HG03108 (cell line): ENCODE data around the gene DACT3.

Experiments used
- ATAC-seq: cut with Tn5 transposase; IDR thresholded peaks from one replicate; pipeline ENCODE4 v1.9.1; 2021; ENCODE audit warnings: moderate library complexity; ENCODE audit not compliant: unreplicated experiment

The DACT3 gene

DNA sequence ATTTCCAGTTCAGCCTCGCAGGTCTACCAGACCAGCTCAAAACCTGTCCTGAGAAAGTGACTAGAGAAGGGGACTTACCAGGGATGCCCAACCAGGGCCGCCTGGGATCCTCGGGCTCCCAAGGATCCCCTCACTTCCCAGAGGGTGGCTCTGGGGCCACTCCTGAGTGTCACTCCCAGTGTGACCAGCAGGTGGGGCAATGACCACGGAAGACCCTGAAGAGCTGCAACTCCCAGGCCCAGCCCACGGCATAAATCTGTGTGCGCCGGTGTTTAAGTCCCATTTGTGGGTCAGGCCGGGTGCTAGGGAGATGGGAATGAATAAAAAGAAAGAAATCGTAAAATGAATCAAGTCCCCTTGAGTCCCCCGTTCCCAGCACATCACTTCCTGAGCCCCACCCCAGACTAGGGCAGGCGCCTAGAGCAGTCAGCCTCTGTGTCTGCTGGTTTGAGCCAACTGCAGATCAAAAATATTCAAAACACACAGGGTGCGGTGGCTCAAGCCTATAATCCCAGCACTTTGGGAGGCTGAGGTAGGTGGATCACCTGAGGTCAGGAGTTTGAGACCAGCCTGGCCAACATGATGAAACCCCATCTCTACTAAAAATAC is 46.8 kb downstream of the DACT3 start:
- ATAC-seq = no peak

DNA sequence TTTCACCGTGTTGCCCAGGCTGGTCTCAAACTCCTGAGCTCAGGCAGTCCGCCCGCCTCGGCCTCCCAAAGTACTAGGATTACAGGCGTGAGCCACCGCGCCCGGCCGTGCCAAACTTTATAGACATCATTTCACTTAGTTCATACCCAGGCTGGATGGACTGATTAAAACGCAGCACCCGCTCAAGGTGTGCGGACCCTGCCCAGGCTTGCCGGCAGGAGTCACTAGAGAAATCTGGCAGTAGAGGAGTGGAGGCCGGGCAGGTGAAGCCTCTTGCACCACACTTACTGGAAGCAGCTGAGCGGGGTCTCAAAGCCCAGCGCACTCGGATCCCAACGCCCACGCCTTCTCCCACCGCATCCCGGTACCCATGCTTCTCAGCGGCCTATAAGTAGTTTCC is 47.5 kb downstream of the DACT3 start:
- ATAC-seq = no peak

DNA sequence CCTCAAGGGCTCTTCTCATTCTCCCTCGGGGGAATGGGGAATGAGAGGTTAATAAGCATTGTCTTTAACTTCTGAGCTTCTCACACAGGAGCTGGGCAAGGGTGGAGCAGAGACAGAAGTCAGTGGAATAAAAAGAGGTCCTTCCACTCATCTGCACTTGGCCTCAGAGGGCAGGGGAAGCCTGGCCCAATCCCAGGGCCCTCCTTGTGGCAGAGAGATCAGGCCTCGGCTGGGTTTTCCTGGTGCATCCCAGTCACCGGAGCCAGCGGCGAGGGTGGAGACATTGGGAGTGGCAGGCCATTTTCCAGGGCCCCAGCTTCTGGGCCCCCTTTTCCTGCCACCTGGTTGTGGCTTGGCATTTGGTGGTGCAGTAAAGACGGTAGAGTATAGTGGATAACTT is 49.2 kb downstream of the DACT3 start:
- ATAC-seq = no peak

DNA sequence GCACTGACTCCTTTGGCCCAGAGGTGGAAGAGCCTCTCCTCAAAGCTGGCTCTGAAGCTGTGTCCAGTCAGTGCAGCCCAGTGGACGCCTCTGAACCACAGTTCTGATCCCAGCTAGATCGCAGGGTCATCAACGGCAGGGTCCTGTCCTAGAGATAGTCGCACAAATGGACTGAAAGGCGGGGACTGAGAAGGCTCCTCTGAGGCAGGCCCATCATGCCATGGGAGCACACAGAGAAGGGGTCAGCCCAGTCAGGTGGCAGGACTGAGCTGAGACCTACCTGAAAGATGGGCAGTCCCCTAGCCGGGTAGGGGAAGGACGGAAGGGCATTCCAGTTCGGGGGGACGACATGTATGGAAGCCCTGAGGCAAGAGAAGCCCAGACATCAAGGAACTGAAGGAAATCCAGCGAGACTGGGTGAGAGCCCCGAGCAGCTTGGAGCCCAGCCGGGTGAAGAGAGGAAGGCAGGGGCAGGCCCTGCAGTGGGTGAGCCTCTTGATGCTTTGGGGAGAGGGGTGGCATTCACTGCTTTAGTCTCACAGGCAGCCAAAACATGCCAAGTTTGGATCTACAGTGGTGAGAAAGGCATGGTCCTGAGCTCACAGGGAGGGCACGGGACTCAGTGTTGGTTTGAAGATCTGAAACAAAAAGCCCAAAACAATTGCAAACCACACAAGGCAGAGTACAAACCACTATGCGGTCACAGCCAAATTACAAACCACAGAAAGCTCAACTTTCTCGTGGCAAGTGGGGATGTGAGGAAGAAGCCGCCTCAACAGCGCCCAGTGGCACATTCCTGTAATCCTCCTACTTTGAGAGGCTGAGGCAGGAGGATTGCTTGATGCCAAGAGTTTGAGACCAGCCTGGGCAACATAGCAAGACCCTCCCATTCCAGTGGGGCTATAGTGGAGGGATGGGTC is 49.9 kb downstream of the DACT3 start:
- ATAC-seq = no peak

DNA sequence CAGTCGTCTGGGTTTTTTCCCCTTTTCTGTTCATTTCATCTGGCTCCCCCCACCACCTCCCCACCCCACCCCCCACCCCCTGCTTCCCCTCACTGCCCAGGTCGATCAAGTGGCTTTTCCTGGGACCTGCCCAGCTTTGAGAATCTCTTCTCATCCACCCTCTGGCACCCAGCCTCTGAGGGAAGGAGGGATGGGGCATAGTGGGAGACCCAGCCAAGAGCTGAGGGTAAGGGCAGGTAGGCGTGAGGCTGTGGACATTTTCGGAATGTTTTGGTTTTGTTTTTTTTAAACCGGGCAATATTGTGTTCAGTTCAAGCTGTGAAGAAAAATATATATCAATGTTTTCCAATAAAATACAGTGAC is 50.6 kb downstream of the DACT3 start:
- ATAC-seq = no peak

DNA sequence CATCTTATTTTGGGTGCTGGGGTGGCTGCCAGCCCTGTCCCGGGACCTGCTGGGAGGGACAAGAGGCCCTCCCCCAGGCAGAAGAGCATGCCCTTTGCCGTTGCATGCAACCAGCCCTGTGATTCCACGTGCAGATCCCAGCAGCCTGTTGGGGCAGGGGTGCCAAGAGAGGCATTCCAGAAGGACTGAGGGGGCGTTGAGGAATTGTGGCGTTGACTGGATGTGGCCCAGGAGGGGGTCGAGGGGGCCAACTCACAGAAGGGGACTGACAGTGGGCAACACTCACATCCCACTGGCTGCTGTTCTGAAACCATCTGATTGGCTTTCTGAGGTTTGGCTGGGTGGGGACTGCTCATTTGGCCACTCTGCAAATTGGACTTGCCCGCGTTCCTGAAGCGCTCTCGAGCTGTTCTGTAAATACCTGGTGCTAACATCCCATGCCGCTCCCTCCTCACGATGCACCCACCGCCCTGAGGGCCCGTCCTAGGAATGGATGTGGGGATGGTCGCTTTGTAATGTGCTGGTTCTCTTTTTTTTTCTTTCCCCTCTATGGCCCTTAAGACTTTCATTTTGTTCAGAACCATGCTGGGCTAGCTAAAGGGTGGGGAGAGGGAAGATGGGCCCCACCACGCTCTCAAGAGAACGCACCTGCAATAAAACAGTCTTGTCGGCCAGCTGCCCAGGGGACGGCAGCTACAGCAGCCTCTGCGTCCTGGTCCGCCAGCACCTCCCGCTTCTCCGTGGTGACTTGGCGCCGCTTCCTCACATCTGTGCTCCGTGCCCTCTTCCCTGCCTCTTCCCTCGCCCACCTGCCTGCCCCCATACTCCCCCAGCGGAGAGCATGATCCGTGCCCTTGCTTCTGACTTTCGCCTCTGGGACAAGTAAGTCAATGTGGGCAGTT is 51.2 kb downstream of the DACT3 start:
- ATAC-seq = no peak

DNA sequence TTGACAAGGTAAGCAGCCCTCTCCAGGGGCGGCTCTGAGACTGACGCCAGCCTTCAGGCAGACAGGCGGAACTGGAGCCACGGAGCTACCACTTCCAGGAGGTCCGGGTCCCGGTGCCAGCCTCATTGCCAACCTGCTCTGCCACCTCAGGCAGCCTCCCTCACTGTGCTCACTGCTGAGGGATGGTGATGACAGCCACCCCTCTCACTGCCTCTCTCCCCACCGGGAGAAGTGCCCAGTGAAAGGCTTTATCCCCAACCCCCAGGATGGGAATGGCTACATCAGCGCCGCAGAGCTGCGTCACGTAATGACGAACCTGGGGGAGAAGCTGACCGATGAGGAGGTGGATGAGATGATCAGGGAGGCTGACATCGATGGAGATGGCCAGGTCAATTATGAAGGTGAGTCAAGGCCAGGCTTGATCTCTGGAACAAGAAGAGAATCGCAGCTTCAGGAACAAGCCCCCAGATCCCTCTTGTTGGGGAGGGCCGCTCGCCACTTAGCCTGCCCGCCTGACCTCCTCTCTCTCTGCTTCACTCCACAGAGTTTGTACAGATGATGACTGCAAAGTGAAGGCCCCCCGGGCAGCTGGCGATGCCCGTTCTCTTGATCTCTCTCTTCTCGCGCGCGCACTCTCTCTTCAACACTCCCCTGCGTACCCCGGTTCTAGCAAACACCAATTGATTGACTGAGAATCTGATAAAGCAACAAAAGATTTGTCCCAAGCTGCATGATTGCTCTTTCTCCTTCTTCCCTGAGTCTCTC is 52.2 kb downstream of the DACT3 start:
- no peak for ATAC-seq

DNA sequence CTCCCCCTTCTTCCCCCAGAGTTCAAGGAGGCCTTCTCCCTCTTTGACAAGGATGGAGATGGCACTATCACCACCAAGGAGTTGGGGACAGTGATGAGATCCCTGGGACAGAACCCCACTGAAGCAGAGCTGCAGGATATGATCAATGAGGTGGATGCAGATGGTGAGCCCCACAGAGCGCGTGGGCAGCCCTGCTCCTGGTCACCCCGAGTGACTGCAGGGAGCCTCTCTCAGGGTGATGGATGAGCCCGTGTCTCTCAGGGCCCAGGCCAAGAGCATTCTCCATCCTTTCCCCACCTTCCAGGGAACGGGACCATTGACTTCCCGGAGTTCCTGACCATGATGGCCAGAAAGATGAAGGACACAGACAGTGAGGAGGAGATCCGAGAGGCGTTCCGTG is 52.8 kb downstream of the DACT3 start:
- no peak for ATAC-seq

DNA sequence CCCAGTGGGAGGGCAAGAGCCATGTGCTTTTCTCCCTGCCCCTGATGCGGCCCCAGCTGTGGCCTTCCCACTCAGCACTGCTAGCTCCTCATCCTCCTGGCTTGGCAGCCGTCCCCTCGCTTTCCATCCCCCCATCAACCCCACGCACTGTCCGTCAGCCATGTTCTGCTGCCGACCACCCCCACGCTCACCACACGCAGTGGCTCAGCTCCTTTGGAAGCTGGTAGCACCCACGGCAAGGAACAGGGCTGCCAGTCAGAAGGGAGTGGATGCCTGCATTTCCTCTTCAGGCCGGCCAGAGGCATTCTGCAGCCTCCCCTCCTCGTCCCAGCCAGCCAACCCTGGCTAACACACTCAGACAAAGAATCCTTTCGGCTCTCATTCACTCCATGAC is 53.5 kb downstream of the DACT3 start:
- ATAC-seq = no peak

DNA sequence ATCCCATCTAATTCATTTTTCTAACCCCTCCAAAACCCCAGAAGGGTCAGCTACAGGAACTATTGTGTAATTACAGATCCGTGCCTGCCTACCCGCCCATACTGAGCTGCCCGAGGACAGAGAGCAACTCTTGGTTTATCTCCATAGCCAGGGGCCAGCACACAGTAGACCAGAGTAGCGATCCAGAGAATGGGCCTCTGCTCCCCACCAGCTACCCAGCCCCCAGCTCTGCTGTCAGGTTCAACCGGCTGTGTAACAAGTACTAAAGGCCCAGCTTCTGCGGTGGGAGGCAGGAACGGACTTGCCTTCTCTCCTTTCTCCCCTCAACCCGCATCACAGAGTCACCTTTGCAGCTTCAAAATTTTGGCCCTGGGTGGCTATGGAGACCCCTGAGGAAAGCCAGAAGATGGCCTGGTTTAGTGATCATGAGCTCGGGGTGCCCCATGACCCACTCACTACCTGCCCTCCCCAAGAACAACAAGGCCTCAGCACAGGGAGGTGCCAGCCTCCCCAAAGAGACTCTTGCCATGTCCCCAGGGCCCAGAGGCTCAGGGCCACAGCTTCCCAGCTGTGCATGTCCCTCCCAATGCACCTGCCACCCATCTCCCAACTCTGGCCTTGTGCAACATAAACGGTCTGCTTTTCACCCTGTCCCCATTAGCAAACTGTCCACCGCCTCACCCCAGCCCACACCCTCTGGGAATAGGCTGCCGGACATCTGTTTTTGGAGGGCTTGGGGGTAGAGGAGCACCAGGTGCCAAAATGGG is 54.1 kb downstream of the DACT3 start:
- ATAC-seq = no peak

DNA sequence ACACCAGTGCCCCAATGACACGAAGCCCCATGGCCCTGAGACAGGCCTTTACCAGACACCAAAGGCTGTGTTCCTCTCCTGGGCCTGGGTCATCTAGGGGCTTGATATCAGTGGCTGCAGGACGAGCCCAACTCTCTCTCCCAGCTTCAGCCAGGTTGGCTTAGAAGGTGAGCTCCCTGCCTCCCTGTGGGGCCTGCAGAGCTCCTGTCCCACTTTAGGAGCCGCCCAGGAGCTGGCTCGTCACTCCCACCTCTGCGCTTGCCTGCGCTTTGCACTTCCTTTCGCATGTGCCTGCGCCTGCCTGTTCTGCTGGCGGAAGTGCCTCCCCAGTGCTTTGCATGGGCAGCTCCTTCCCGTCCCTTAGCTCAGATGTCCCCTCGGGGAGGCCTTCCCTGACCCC is 55.0 kb downstream of the DACT3 start:
- ATAC-seq = no peak

DNA sequence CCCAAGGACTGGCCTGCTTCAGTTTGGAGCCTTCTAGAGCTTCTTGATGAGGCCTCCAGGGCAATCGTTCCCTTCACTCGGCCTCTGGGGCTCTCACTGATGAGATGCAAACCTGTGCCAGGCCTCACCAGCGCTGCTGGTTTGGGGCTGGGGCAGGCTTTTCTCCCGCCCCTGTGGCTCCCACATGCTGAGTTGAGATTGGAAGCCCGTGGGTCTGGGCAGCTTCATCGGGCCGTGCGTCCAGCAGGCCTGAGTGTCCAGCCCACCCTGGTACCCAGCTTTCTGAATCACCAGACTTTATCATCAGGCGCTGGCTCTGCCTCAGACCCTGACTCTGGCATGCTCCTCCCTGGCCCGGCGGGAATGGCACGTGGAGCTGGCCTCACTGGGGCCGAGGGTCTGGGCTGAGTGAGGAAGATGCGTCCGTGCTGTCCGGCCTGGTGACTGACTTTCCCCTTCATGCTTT is 55.6 kb downstream of the DACT3 start:
- ATAC-seq = no peak

DNA sequence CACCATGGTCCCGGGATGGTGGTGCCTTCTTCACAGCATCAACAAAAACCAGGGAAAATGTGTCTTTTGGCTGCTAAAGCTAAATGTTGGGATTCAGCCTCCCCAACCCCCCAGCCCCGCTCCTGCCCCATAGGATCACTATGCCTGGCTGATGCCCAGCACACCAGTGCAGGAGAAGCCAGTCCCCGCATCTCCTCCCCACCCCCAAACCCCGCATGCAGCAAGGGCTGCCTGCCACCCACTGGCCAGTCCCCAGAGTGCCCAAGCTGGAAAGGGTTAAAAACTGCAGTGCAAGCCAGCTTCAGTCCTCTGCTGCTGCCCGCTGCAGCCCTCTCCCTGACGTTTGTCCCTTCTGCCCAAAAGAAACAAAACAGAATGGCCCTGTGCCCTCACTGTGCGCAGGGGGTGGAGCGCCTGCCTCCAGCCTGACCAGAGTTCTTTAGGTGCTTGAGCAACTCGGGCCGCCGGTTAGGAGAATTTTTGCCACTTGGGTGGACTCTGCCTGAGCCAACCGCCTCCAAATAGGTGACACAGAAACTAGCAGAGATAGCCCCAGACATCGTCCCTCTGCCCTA is 56.1 kb downstream of the DACT3 start:
- no peak for ATAC-seq

DNA sequence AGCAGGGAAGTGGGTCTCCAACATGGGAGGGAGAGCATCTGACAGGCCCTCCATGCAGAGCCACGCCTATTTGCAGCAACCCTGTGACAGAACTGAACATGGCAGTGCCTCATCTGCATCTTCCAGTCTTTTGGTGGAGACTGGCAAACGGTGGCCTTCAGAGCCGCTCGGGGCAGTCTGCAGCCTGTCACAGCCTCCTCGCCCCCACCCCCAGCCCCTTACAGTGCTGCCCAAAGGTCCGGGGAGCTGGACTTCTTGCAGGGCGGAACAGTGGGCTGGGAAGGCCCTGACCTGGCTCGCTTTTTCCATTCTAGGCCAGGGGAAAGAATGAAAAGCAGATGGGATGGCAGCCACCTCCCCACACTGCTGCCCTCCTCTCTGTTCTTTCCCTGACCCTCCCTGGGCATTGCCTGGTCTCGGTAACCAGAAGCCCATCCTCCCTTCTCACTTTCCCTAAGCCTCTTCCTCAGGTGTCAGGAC is 57.2 kb downstream of the DACT3 start:
- no peak for ATAC-seq

DNA sequence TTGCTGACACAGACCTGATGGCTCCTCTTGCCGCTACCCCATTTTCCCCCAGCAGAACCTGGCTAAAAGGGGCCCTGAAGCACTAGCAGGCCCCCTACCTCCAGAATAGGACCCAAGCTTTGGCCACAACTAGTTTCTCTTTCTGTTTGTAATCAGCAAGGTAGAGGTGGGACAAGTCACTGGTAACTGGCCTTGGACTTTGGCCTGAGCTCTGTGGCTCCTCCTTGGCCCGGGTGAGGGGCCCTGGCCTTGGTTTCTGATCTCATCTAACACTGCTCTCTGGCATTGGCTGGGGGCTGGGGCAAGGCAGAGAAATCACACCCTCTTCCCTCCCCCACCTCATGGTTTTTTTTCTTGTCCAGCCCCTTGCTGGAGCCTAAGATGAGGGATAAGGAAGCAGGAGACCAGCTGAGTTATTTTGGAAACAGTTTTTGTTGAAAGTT is 57.8 kb downstream of the DACT3 start:
- ATAC-seq = no peak

DNA sequence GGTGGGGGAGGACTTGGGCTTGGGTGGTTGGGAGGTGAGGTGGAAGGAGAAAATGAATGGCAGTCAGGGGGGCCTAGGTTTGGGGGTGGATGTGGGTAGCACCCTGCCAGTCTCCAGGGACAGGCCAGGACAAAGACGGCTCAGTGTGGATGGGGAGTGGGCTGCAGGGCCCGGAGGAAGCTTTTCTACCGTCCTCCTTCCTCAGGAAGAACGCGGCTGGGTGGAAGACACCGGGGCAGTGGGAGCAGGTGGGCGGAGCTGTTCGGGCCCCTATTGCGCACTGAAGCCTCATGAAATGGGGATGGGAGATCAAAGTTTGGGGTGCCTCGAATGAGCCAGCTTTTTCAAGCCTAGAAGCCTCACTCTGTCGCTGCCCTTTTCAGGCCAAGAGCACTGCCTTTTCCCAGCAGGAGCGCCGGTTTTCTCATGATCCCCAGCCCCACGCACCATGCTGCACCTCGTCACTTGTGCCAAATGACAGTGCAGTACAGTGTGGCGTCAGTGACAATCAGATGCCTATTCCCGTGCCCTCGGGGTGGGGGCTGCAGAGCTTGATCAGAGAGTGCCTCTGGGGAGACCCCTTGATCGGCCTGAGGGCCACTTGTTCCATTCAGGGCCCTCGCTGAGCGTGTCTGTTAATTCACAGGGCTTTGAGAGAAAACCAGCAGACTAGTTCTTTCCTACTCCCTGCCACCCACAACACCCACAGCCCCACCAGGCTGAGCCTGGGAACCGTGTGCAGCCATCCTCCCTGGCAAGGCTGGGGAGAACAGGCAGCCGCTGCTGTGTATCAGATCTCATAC is 58.4 kb downstream of the DACT3 start:
- no peak for ATAC-seq

DNA sequence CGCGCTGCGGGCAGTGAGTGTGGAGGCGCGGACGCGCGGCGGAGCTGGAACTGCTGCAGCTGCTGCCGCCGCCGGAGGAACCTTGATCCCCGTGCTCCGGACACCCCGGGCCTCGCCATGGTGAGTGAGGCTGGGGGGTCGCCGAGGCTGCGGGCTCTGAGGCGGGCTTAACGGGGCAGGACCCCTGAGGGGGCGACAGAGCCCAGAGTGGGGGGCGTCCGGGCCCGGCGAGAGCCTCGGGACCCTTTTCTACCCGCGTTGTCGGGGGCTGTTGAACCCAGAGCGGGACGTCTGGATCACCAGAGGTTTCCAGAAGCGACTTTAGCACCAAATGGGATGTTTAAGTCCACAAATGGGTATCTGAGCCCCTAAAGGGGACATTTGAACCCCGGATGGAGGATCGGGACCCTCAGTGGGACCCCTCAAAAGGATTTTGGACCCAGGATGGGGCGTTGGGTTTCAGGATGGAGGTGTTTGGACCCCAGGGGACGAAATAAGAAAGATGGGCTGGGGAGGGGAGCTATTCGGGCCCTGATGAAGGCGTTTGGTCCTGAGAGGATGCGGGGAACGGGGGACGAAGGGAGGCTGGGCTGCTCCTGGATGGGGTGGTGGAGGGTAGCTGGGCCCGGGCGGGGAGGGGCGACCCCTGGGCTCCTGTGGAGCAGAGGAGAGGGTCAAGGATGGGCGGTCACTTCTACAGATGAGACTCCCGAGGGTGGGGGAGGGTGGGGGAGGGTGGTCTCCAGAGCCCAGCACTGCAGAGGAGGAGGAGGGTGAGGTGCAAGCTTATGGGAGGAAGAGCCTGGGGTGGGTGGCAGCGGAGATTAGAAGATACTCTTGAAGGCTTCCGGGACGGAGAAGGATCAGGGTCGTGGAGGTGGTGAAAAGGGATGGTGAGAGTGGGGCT is 59.4 kb downstream of the DACT3 start, which contains the start of gene CALM3:
CALM3 (plus strand) TSS at position 13 of the 907 bp plus-strand sequence; CDS start at position 118, 105 bp downstream.
- no peak for ATAC-seq
